Hepatocyte (in vitro differentiated cells): Measurements from ENCODE around the gene UBQLNL. TPM values are rescaled to one million over a fixed set of nuclear protein-coding genes. Genes with fewer than 3 reads are reported as not detected.

Experiments used
- DNase-seq: peaks from one replicate; pipeline ENCODE4 v3.0.0-alpha.2; 2016; ENCODE audit warnings: low spot score
- H2AFZ ChIP-seq: fragments of 200-600 bp; sonication (generic); 2 replicates; pipeline ENCODE4 v1.6.0; 2016; ENCODE audit warnings: antibody characterized with exemption, mild to moderate bottlenecking
- H3K27ac ChIP-seq: fragments of 200-600 bp; sonication (generic); 2 replicates; pipeline ENCODE4 v1.5.1; 2016; ENCODE audit warnings: mild to moderate bottlenecking
- H3K27me3 ChIP-seq: fragments of 200-600 bp; sonication (generic); 2 replicates; pipeline ENCODE4 v1.6.1; 2016
- H3K36me3 ChIP-seq: fragments of 200-600 bp; sonication (generic); replicated peaks from 2 replicates; pipeline ENCODE4 v1.5.1; 2016; ENCODE audit warnings: low read depth; ENCODE audit not compliant: insufficient read depth
- H3K4me1 ChIP-seq: fragments of 200-600 bp; sonication (generic); 2 replicates; pipeline ENCODE4 v1.5.1; 2016; ENCODE audit warnings: mild to moderate bottlenecking, moderate library complexity; ENCODE audit not compliant: insufficient read depth
- H3K4me2 ChIP-seq: fragments of 200-600 bp; sonication (generic); 2 replicates; pipeline ENCODE4 v1.6.0; 2016
- H3K4me3 ChIP-seq: fragments of 200-600 bp; sonication (generic); 2 replicates; pipeline ENCODE4 v1.5.1; 2016; ENCODE audit warnings: mild to moderate bottlenecking
- H3K79me2 ChIP-seq: fragments of 200-600 bp; sonication (generic); 2 replicates; pipeline ENCODE4 v1.6.0; 2017; ENCODE audit warnings: mild to moderate bottlenecking
- H3K9me2 ChIP-seq: fragments of 200-600 bp; sonication (generic); replicated peaks from 2 replicates; pipeline ENCODE4 v1.6.0; 2017; ENCODE audit warnings: mild to moderate bottlenecking; ENCODE audit not compliant: insufficient read depth
- H3K9me3 ChIP-seq: fragments of 200-600 bp; sonication (generic); 2 replicates; pipeline ENCODE4 v1.5.1; 2016; ENCODE audit warnings: low read depth, mild to moderate bottlenecking
- H4K20me1 ChIP-seq: fragments of 200-600 bp; sonication (generic); 2 replicates; pipeline ENCODE4 v1.6.0; 2016; ENCODE audit warnings: mild to moderate bottlenecking; ENCODE audit not compliant: insufficient read depth, poor library complexity, severe bottlenecking
- CTCF ChIP-seq: fragments of 200-600 bp; sonication (generic); IDR thresholded peaks from 2 replicates; pipeline ENCODE4 v1.5.1; 2016; ENCODE audit warnings: antibody characterized with exemption, mild to moderate bottlenecking; ENCODE audit not compliant: poor library complexity
- EZH2 ChIP-seq: fragments of 200-600 bp; sonication (generic); IDR thresholded peaks from 2 replicates; pipeline ENCODE4 v1.6.1; 2016; ENCODE audit warnings: antibody characterized with exemption, mild to moderate bottlenecking, borderline replicate concordance
- EZH2phosphoT487 ChIP-seq: fragments of 200-600 bp; sonication (generic); IDR thresholded peaks from one replicate; pipeline ENCODE4 v1.6.1; 2018; ENCODE audit warnings: antibody characterized with exemption, mild to moderate bottlenecking, low read depth, moderate library complexity; ENCODE audit not compliant: unreplicated experiment, severe bottlenecking
- WGBS: methylation state at CpG from one replicate; pipeline ENCODE4 v1.1.6; 2016; ENCODE audit warnings: low lambda C conversion rate; ENCODE audit errors: missing lambda C conversion rate; 5-methylcytosine and 5-hydroxymethylcytosine counted together
- polyA plus RNA-seq: library from polyadenylated mRNA; unstranded; fragments of >200 nt; fragmentation: Nextera tagmentation; extraction: Ambion mirVana; gene quantifications from 2 replicates; pipeline ENCODE4 v1.2.1, GENCODE V29; 2016
- total RNA-seq: library from RNA; depleted of rRNA; stranded (reverse); fragments of >200 nt; gene quantifications from 2 replicates; pipeline ENCODE4 v1.2.3, GENCODE V29; 2014

UBQLNL gene
- total and polyA plus RNA-seq, 2 experiments from 2014 or later, result 0.53 TPM; not detected in 1

GRCh38 chr11:5527716-5528115, 11.2 kb upstream of the UBQLNL start:
- 96% methylated on average over 5 of the region's 5 CpGs for WGBS
- no peaks in the 10 kb centered on the region for H3K4me1 ChIP-seq
- H3K79me2 ChIP-seq, result no peaks in the 10 kb centered on the region
- no peak overlapping the region for H3K4me2 ChIP-seq
- no peaks in the 10 kb centered on the region for H3K36me3 ChIP-seq
- H2AFZ ChIP-seq, result no peak overlapping the region
- DNase-seq, result no peak
- no peak overlapping the region for H3K27ac ChIP-seq
- H3K9me3 ChIP-seq, result no peaks in the 10 kb centered on the region
- no peak overlapping the region for H3K4me3 ChIP-seq
- TF ChIP-seq EZH2phosphoT487 (no peak), CTCF (no peak), EZH2 (no peak)
- H4K20me1 ChIP-seq, result no peaks in the 10 kb centered on the region
- no peaks in the 10 kb centered on the region for H3K9me2 ChIP-seq
- no peaks in the 10 kb centered on the region for H3K27me3 ChIP-seq

- whole genome bisulfite sequencing, result 70% methylated on average over 3 of the region's 3 CpGs
Measured at GRCh38 chr11:5524756-5525155, 8.3 kb upstream of the UBQLNL start.

GRCh38 chr11:5522308-5522707, 5.8 kb upstream of the UBQLNL start:
- TF ChIP-seq EZH2, result no peak
- TF ChIP-seq CTCF, result no peak
- no peak for TF ChIP-seq EZH2phosphoT487
- Histone ChIP-seq H3K4me3 (no peak overlapping the region), H3K4me1 (no peaks in the 10 kb centered on the region), H3K27ac (no peak overlapping the region), H3K27me3 (no peaks in the 10 kb centered on the region), H3K4me2 (no peak overlapping the region), H3K9me2 (no peaks in the 10 kb centered on the region), H2AFZ (no peak overlapping the region), H4K20me1 (no peaks in the 10 kb centered on the region), H3K9me3 (no peaks in the 10 kb centered on the region), H3K79me2 (no peaks in the 10 kb centered on the region), H3K36me3 (no peaks in the 10 kb centered on the region)
- 89% methylated on average over 2 of the region's 2 CpGs for WGBS
- DNase-seq, result no peak

More at GRCh38 chr11:5524756-5525155, 8.3 kb upstream of the UBQLNL start:
- Histone ChIP-seq H3K27ac (no peak overlapping the region), H2AFZ (no peak overlapping the region), H3K9me2 (no peaks in the 10 kb centered on the region), H3K4me3 (no peak overlapping the region), H4K20me1 (no peaks in the 10 kb centered on the region), H3K9me3 (no peaks in the 10 kb centered on the region), H3K79me2 (no peaks in the 10 kb centered on the region), H3K4me2 (no peak overlapping the region), H3K36me3 (no peaks in the 10 kb centered on the region), H3K4me1 (no peaks in the 10 kb centered on the region), H3K27me3 (no peaks in the 10 kb centered on the region)
- DNase-seq, result no peak
- TF ChIP-seq CTCF, result no peak

- no peaks in the 10 kb centered on the region for H3K27me3 ChIP-seq
- H3K27ac ChIP-seq, result no peak overlapping the region
- H4K20me1 ChIP-seq, result no peaks in the 10 kb centered on the region
- H3K36me3 ChIP-seq, result no peaks in the 10 kb centered on the region
- H3K4me2 ChIP-seq, result no peak overlapping the region
- no peaks in the 10 kb centered on the region for H3K9me3 ChIP-seq
- H3K9me2 ChIP-seq, result no peaks in the 10 kb centered on the region
- H2AFZ ChIP-seq, result no peak overlapping the region
- H3K4me3 ChIP-seq, result no peak overlapping the region
- 95% methylated on average over 4 of the region's 4 CpGs for WGBS
- no peak for TF ChIP-seq CTCF
- TF ChIP-seq EZH2, result no peak
- no peak for TF ChIP-seq EZH2phosphoT487
- no peak for DNase-seq
- H3K4me1 ChIP-seq, result no peaks in the 10 kb centered on the region
- no peaks in the 10 kb centered on the region for H3K79me2 ChIP-seq
Measured at GRCh38 chr11:5521540-5521939, 5.0 kb upstream of the UBQLNL start.
